Hepatic stellate cell (primary cell): ENCODE measurements around the gene PLPP6.
"Not testable (repeated sequence)": the region's sequence is repeated elsewhere in the genome, so short reads cannot be mapped to it uniquely, and the experiment has no call there.

Experiments
- DNase-seq: peaks from one replicate; pipeline ENCODE4 v3.0.0; 2011; ENCODE audit warnings: low spot score

PLPP6 gene

DNA sequence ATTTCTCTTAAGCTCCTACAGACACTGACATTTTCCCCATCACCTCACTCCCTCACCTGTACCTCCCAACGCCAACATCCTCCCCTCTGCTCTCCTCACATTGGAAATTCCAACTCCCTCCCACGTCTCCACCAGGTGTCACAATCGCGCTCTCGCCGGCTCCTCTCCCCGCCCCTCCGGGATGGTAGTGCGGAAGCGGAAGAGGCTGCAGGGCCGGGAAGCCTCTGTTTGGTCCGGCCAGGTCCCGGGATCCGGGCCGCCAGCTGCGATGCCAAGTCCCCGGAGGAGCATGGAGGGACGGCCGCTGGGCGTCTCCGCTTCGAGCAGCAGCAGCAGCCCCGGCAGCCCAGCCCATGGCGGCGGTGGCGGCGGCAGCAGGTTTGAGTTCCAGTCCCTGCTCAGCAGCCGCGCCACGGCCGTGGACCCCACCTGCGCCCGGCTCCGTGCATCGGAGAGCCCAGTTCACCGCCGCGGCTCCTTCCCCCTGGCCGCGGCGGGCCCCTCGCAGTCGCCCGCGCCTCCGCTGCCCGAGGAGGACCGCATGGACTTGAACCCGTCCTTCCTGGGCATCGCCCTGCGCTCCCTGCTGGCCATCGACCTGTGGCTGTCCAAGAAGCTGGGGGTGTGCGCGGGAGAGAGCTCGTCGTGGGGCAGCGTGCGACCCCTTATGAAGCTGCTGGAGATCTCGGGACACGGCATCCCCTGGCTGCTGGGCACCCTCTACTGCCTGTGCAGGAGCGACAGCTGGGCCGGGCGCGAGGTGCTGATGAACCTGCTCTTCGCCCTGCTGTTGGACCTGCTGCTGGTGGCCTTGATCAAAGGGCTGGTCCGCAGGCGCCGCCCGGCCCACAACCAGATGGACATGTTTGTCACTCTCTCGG lies at the start of gene PLPP6:
Gene PLPP6 (plus strand): TSS at position 187 of the 881 bp plus-strand sequence. CDS start 82 bp downstream, at position 269.
- peak; percentile 86 for DNase-seq

DNA sequence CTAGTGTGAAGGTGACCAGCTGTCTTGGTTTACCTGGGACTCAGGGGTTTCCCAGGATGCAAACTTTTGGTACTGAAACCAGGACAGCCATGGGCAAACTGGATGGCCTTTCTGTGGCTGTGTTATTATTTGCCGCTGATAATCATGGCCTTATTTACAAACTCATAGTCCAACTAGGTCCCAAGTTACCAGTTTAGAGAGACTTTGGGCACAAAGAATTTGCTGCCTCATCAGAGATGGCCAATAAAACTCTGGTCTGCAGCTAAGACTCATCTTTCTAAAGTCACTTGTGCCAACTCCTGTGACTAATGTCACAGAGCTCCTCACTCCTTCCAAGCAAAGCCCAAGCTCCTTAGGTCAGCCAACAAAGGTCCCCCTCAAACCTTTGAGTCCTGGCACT lies 47.5 kb upstream of the PLPP6 start:
- no peak for DNase-seq

DNA sequence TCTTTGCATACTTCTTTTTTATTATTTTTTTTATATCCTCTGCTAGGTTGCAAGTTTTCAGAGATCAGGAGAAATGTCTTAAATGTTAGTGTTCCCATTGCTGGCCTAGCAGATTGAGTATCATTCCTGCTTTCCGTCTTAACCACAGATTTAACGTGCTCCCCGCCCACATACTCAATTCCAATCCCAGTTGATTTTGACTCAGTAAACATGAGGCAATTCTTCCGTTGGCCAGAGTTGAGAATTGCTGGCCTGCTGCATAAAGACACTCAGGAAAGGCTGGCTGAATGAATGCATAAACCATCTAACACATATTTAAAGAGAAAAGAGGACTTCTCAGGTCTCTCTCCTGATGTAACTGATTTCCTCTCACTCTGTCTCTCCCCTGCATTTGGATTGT lies 46.8 kb upstream of the PLPP6 start:
- peak; percentile 29 for DNase-seq

DNA sequence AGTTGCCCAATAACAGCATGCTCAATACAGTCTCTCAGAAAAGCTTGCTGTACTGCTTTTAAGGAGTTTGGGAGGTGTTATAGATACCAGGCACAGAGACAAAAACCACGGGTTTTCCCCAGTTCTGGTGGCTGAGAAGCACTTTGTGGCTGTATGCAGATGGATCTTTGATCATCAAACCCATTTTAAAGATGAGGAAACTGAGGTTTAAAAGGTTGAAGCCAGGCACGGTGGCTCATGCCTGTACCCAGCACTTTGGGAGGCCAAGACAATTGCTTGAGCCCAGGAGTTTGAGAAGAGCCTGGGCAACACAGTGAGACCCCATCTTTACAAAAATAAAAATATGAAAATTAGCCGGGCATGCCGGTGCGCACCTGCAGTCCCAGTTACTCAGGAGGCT lies 46.3 kb upstream of the PLPP6 start:
- DNase-seq: no peak

DNA sequence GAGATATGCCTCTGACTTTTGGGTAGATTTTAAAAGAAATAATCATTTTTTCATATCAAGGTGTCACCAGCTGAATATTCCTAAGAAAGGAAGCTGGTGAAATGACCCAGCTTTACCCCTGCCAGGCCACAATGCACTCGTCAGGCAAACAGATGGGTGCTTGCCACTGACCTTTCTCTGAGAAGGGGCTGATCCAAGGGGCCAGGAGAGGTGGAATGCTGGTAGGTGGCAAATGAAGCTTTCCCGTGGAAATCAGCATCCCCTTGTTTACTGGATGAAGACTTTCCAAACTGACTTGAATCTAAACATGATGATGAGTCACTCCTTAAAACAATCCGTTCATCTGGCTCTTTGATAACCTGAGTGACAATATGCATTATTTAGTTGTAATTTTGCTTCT lies 44.3 kb upstream of the PLPP6 start:
- no peak for DNase-seq

DNA sequence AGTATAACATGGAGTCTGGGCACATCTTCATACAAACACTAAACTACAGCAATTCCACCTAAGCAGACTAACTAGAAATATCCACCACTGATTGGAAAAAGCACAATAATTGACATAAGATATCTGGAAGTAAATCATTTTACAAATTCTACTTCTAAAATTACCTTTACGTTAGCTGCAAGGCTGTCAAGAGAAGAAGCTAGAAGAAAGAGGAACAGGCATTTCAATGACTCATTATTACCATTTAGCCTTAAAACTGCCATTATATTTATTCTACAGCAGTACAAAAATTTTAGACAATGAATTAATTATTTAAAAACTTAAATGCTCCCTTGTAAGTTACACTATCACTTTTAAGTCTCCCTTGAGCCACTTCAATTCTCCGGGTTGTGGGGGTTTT lies 43.4 kb upstream of the PLPP6 start:
- no peak for DNase-seq

DNA sequence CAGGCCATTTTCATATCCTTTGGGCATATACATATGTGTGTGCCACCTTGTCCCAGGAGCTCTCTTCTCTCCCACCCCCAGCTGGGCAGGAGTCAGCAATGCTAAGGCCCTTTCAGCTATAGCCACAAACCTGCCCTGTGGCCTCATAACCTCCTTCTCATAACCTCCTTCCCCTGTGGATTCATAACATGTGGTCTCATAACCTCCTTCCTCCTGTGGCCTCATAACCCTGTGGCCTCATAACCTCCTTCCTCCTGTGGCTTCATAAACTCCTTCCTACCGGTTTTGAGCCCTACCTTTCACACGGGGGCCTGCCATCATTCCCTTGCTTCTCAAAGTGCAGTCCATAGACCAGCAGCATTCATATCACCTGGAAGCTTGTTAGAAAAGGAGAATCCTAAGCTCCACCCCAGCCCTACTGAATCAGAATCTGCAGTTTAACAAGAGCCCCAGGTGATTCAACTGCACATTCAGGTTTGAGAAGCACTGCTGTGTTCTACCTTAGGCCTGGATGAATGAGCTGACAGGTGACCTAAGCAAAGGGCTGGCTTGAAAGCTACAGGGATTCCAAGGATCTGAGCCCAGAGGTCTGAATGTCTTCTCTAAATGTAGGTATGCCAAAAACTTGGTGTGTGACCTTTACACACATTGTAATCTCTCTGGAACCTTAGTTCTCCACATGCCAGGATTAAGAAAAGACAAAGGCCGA lies 41.9 kb upstream of the PLPP6 start:
- no peak for DNase-seq

DNA sequence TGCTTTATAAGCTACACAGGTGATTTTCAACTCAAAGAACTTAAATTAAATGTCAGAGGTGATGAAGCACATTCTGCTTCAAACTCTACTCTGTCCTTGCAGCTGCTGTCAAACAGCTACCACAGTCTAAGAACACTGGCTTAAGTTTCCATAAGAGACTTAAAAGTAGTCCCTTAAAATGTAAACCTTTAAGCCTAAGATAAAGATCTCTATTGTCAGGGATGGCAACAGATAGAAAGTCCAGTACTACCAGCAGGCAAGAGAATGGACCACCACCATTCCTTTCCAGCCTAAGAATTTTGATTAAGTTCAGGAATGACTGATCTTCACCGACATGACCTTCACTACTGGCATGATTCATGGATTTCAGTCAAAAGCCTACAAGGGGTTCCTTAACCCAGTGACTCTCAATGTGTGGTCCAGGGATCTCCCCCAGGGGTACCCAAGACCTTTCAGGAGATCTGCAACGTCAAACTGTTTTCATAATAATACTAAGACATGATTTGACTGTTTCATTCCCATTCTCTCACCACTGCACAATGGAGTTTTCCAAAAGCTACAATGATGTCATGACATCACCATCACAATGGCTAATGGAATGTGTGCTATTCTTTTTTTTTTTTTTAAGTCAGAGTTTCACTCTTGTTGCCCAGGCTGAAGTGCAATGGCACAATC lies 41.1 kb upstream of the PLPP6 start:
- DNase-seq: peak; percentile 26

DNA sequence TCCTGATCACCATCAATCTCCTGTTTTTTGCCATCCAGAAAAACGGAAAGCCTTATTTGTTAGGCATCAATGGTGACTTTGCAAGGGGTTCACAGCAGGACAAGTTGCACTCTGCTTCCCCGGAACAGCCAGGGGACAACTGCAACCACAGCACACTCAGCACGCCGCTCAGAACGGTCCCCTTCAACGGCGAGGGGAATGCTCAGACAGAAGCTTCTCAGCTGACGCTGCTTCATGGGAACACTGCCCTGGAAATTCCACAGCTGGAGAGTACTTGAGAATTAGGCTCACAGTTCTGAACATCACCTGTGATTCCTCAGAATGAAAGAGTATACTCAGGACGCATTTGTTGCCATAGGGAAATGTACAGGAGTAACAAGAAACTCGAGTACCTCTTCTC lies 40.1 kb upstream of the PLPP6 start:
- DNase-seq: no peak

DNA sequence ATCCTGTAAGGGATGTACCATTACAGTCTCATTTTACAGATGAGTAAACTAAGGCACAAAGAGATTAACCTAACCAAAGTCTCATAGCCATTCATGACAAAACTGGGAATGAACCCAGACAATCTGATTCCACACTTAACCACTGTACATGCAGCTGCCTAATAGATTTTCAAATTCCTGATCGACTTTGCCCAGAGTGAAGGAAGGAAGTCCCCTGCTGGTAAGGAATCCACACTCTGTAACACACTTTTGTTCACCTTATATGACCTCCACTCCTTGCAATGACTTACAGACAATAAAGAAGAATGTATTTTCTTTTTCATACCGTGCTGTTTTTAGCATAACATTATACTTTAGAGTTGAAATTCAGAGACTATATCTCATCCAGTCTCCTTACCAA lies 31.3 kb upstream of the PLPP6 start:
- no peak for DNase-seq

DNA sequence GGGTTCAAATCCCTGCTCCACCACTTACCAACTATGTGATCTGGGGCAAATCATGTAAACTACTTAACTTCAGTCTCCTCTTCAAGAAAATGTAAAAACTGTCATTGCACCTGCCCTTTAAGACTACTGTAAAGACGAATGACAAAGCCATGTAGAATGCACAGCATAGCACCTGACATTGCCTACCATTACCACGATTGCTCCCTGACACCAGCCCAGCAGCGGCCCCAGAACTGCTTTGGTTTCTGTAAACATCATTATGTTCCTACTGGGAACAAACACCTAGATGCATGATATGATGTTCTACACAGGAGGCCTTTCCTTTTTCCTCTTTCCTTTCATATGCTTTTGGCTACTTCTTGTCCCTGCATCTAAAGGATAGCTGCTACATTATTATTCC lies 23.1 kb upstream of the PLPP6 start:
- no peak for DNase-seq

DNA sequence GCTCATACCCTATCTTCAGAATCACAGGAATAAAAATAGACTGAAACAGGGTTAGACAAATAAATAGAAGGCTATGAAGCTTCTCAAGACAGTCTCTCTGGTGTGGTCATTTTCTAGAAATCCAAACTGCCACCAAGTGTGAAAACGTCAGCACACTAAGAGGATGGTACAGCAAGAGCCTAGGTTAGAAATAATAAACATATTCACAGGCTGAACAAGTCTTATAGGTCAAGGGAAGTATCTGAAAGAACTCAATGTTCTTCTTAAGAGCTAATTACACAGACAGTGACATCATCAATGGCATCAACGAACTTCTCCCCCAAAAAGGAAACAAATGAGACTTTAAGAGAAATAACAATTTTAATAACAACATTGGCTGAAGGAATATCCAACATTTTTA lies 22.7 kb upstream of the PLPP6 start:
- DNase-seq: no peak

DNA sequence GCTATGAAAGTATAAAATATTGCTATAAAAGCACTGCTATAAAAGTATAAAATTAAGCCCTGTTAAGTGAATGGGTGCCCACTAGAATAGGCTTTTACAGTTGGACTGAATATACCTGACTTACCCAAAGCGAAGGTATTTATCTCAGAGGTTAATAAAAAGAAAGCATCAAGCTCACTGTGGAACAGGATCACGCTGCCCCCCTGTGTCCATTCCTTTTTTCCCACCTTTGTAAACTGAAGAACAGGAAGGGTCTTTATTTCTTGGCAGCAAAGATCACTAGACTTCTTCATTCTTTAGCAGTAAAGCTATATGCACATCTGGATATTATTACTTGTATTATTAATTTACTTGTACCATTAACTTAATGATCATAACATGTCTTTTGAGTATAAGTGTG lies 22.1 kb upstream of the PLPP6 start:
- DNase-seq: no peak

DNA sequence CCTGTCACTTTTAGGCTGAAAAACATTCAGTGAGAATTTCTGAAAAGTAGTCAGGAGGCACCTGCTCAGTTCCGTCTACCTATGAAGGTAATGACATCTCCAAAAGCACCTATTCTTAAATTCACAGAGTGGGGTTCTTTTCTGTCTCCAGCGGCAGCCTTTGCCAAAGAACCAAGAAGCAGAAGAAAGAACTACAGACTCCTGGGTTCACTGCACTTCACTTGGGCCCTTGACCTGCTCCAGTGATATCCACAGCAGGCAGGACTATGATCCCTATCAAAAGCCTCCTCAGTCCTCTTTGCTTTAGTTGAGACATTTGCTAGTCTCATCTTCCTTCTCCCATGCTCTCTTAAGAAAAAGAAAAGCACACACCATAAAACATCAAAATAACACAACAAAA lies 19.7 kb upstream of the PLPP6 start:
- no peak for DNase-seq

DNA sequence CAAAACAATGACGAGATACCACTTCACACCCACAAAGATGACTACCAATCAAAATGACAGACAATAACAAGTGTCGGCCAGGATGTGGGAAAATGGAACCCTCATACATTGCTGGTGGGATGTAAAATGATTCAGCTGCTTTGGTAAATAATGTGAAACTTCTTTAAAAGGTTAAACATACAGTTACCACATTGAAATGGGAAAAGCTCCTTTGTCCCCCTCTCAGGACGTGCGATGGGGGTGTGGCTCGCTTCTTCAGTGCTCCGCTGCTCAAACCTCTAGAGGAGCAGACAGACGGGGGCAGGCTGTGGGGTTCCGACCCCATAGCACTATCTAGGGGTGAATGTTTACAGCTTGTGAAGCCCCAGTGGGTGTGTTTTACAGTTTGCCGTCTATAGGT lies 8.0 kb upstream of the PLPP6 start:
- DNase-seq: no peak

DNA sequence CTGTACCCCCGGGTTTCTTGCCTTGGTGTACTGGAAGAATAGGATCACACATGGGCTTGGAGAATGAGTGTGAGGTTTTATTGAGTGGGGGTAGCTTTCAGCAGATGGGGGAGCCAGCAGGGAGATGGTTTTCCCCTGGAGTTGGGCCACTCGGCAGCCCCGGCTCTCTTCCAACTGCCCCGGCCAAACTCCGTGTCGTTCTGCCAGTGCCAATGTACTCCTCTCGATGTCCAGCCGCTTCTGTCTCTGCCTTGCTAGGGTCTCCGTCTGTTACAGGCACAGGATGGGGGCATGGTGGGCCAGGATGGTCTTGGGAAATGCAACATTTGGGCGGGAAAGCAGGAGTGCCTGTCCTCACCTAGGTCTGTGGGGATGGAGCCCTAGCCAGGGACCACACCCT lies 7.6 kb upstream of the PLPP6 start:
- DNase-seq: no peak

DNA sequence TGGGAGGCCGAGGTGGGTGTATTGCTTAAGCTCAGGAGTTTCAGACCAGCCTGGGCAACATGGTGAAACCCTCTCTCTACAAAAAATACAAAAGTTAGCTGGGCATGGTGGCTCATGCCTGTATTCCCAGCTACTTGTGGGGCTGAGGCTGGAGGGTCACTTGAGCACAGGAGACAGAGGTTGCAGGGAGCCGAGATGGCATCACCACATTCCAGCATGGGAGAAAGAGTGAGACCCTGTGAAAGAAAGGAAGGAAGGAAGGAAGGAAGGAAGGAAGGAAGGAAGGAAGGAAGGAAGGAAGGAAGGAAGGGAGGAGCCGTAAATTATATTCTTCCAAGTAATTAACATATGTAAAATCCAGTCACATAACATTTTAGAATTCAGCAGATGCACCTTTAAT lies 5.9 kb upstream of the PLPP6 start:
- DNase-seq: not testable (repeated sequence)

DNA sequence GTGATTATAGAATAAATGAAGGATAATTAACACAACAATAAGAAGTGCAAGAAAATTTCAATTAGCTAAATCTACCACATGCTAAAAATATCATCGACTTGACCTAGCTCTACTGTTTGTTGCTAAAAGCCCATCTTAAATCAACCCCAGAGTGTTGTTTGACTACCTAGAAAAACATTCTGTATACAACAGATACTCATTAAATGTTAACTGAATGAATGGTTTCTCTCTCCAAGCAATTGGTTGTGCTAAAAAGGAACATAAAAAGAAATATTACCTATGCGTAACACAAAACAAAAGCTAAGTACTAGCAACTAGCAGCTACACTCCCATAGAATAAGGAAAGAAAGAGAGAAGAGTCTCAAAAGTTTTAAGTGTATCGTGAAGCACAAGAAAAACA lies 5.5 kb upstream of the PLPP6 start:
- no peak for DNase-seq

DNA sequence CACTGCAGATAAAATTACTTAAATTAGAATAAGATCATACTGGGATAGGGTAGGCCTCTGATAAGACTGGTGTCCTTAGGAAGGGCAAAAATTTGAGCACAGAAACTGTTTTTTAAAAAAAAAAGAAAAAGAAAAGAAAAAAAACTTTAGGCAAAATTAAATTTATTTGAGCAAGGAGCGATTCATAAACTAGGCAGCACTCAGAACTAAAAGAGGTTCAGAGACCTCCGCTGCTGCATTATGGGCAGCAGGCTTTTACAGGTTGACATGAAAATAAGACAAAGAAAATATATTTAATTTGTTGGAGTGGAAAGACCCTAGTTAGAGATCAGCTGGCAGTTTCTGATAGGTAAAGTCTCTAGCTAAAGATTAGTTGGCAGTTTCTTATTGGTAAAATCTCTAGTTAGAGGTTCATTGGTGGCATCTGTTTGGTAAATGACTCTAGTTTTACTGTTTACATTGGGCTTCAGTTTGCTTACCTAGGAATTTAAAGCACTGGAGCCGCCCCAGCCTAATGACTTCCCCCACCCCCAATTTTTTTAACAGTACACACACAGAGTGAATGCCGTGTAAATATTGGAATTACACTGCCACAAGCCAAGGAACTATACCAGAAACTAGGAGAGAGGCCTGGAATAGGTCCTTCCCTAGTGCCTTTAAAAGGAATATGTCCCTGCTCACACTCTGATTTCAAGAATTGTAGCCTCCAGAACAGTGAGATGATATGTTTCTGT lies 4.5 kb upstream of the PLPP6 start:
- DNase-seq: no peak

DNA sequence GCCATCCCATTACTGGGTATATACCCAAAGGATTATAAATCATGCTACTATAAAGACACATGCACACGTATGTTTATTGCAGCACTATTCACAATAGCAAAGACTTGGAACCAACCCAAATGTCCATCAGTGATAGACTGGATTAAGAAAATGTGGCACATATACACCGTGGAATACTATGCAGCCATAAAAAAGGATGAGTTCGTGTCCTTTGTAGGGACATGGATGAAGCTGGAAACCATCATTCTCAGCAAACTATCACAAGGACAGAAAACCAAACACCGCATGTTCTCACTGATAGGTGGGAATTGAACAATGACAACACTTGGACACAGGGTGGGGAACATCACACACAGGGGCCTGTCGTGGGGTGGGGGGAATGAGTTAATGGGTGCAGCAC lies 1.4 kb upstream of the PLPP6 start:
- DNase-seq: not testable (repeated sequence)

DNA sequence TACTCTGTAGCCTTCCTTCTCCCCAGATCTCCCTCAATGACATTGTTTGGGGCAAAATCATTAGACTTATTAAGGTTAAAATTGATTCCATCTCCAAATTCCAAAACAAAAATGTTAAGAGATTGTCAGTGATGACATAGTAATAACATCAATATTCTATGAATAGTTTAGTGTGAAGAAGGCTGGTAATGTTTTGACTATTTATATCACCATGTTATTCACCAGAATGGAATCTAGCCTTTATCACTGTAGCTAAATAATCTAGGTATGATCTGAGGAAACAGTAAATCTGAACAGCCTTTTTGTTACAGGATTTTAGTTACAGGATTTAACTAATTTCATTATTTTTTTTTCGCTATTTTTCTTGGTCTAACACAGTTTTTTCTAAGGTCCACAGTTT lies 929 bp upstream of the PLPP6 start:
- peak; percentile 67 for DNase-seq

DNA sequence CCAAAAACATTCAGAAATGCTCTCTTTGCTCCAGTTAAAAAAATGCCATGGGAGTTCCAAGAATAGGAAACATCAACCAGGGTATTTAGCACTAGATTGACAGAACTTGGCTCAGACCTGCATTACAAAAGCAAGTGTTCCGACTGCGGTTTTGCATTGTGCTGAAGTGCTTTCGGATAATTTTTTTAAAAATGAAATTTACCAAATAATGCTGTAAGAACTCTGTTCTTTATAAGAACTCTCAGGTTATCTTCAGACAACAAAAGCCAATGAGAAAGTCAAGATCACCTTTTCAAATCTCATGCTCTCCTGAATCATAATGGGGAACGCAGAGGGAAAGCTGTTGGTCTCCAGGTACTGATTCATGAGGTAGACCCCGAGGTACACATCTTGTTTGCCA lies 483 bp upstream of the PLPP6 start:
- peak; percentile 22 for DNase-seq
